ENCODE data around the gene DCXR. TPM values are rescaled to one million over a fixed set of nuclear protein-coding genes. Genes with fewer than 3 reads are reported as not detected.

The DCXR gene
- total RNA-seq, 1 experiment from 2014 or later, result 135 TPM

GRCh38 chr17:82019690-82020571 lies 17.6 kb downstream of the DCXR start:
- Histone ChIP-seq H3K4me1 (ENCODE audit: insufficient read depth, low read length) (peaks cover 21% of the 10 kb centered on the region; the same call in 1 of the 2 replicates), H3K36me3 (ENCODE audit: low read depth, low read length) (no peaks in the 10 kb centered on the region; the same call in 1 of the 2 replicates), H3K79me2 (ENCODE audit: low read length) (peaks cover 43% of the 10 kb centered on the region), H4K20me1 (ENCODE audit: low read length) (peaks cover 7% of the 10 kb centered on the region; the same call in 1 of the 2 replicates), H3K9me3 (ENCODE audit: low read length) (no peaks in the 10 kb centered on the region), H3F3A (ENCODE audit: low read length, unreplicated experiment) (no peaks in the 10 kb centered on the region), H3K4me3 (ENCODE audit: low read length) (peak overlapping the region; percentile 100; the same call in 1 of the 2 replicates), H3K9ac (ENCODE audit: low read length) (no peak overlapping the region), H3K27ac (ENCODE audit: low read length) (no peak overlapping the region), H2AFZ (ENCODE audit: low read length) (no peak overlapping the region), H3K9me2 (replicated peaks; ENCODE audit: low read length) (no peaks in the 10 kb centered on the region), H3K4me2 (ENCODE audit: low read length) (peak overlapping the region; percentile 99; the same call in 1 of the 2 replicates), H3K27me3 (ENCODE audit: low read length) (no peaks in the 10 kb centered on the region)
- ChIA-PET CTCF (interaction anchor here (0.6 to 4.8 kb wide), 2 partner anchors 16 to 60 kb away, joined by 3 to 40 read pairs; no protein-coding TSS in a partner anchor), POLR2A (ENCODE audit: unreplicated experiment) (no interaction called here)
- DNase-seq (peak; percentile 50), ATAC-seq (no peak)
- no TSS peak for BruUV-seq (replicated peaks)
- TF ChIP-seq EZH2 (IDR thresholded peaks at IDR 0.05; ENCODE audit: low read length, unreplicated experiment) (no peak), EZH2phosphoT487 (IDR thresholded peaks at IDR 0.05; ENCODE audit: borderline replicate concordance, low read length) (no peak), CTCF (conservative IDR thresholded peaks at IDR 0.05; ENCODE audit: low read depth, low read length) (peak; percentile 78)
- intact Hi-C loops (cut with micrococcal nuclease), result no loop called here

GRCh38 chr17:82018989-82019689 lies 18.4 kb downstream of the DCXR start:
- no peak for DNase-seq
- Histone ChIP-seq H3K27ac (ENCODE audit: low read length) (no peak overlapping the region), H3K4me3 (ENCODE audit: low read length) (no peak overlapping the region), H2AFZ (ENCODE audit: low read length) (no peak overlapping the region), H3F3A (ENCODE audit: low read length, unreplicated experiment) (no peaks in the 10 kb centered on the region), H3K4me2 (ENCODE audit: low read length) (no peak overlapping the region), H4K20me1 (ENCODE audit: low read length) (peaks cover 7% of the 10 kb centered on the region; the same call in 1 of the 2 replicates), H3K4me1 (ENCODE audit: insufficient read depth, low read length) (peaks cover 15% of the 10 kb centered on the region; the same call in 1 of the 2 replicates), H3K27me3 (ENCODE audit: low read length) (no peaks in the 10 kb centered on the region), H3K36me3 (ENCODE audit: low read depth, low read length) (no peaks in the 10 kb centered on the region; the same call in 1 of the 2 replicates), H3K9me3 (ENCODE audit: low read length) (no peaks in the 10 kb centered on the region), H3K9me2 (replicated peaks; ENCODE audit: low read length) (no peaks in the 10 kb centered on the region), H3K9ac (ENCODE audit: low read length) (no peak overlapping the region), H3K79me2 (ENCODE audit: low read length) (peaks cover 35% of the 10 kb centered on the region)
- ChIA-PET POLR2A (ENCODE audit: unreplicated experiment) (no interaction called here), CTCF (interaction anchor here (0.6 to 4.8 kb wide), 2 partner anchors 15 to 59 kb away, joined by 3 to 40 read pairs; no protein-coding TSS in a partner anchor)
- no peak for ATAC-seq
- no peak for TF ChIP-seq CTCF (conservative IDR thresholded peaks at IDR 0.05; ENCODE audit: low read depth, low read length)
- no peak for TF ChIP-seq EZH2 (IDR thresholded peaks at IDR 0.05; ENCODE audit: low read length, unreplicated experiment)
- TF ChIP-seq EZH2phosphoT487 (IDR thresholded peaks at IDR 0.05; ENCODE audit: borderline replicate concordance, low read length), result no peak
- BruUV-seq (replicated peaks), result TSS peak; percentile 33
- intact Hi-C loops (cut with micrococcal nuclease), result no loop called here

Measured in PC-3 (cell line).